Measurements from ENCODE around the gene OVCA2.

DNA sequence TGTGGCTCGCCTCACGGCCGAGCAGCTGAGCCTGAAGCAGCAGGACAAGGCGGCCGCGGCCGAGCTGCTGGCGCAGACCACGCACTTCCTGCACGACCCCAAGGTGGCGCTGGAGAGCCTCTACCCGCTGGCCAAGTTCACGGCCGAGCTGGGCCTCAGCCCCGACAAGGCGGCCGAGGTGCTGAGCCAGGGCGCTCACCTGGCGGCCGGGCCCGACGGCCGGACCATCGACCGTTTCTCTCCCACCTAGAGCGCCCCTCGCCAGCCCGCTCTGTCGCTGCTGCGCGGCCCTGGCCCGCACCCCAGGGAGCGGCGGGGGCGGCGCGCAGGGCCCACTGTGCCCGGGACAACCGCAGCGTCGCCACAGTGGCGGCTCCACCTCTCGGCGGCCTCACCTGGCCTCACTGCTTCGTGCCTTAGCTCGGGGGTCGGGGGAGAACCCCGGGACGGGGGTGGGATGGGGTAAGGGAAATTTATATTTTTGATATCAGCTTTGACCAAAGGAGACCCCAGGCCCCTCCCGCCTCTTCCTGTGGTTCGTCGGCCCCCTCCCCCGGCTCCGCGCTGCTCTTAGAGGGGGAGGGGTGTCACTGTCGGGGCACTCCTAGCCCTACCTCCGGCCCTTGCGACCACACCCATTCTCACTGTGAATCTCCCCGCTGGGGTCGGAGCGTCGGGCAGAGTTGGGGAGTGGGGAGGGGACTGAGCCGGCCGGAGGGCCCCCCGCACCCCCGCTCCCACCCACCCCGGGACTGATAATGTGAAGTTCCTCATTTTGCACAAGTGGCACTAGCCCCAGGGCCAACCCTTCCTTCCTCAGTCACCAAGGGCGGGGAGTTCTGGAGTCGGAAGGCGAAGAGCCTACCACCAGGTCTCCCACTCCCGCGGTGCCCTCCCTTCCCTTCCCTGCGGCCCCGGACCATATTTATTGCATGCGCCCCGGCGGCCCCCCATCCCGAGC lies 17.0 kb downstream of the OVCA2 start:
- TF ChIP-seq, protein P1, sequence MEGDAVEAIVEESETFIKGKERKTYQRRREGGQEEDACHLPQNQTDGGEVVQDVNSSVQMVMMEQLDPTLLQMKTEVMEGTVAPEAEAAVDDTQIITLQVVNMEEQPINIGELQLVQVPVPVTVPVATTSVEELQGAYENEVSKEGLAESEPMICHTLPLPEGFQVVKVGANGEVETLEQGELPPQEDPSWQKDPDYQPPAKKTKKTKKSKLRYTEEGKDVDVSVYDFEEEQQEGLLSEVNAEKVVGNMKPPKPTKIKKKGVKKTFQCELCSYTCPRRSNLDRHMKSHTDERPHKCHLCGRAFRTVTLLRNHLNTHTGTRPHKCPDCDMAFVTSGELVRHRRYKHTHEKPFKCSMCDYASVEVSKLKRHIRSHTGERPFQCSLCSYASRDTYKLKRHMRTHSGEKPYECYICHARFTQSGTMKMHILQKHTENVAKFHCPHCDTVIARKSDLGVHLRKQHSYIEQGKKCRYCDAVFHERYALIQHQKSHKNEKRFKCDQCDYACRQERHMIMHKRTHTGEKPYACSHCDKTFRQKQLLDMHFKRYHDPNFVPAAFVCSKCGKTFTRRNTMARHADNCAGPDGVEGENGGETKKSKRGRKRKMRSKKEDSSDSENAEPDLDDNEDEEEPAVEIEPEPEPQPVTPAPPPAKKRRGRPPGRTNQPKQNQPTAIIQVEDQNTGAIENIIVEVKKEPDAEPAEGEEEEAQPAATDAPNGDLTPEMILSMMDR (IDR thresholded peaks at IDR 0.05; ENCODE audit: poor library complexity) = peak; percentile 51
- no peak for TF ChIP-seq EZH2 (IDR thresholded peaks at IDR 0.05; ENCODE audit: borderline replicate concordance)
- no peak for TF ChIP-seq EZH2phosphoT487 (IDR thresholded peaks at IDR 0.05; ENCODE audit: low read depth, severe bottlenecking, unreplicated experiment)

Data from hepatocyte (in vitro differentiated cells).